HG02852 (cell line): ENCODE data around the gene DEDD.
"Not testable (repeated sequence)": the region's sequence is repeated elsewhere in the genome, so short reads cannot be mapped to it uniquely, and the experiment has no call there.

Source experiments
- ATAC-seq: cut with Tn5 transposase; IDR thresholded peaks from one replicate; pipeline ENCODE4 v1.9.1; 2021; ENCODE audit warnings: mild to moderate bottlenecking, moderate library complexity; ENCODE audit not compliant: unreplicated experiment

Gene DEDD

GRCh38 chr1:161130266-161130665, 2.2 kb downstream of the DEDD start:
- ATAC-seq, result no peak

GRCh38 chr1:161128591-161129420, 3.7 kb downstream of the DEDD start:
- ATAC-seq, result no peak

- no peak for ATAC-seq
These were observed 4.8 kb downstream of the DEDD start for GRCh38 chr1:161127649-161128048.

GRCh38 chr1:161122967-161123366, 9.5 kb downstream of the DEDD start:
- ATAC-seq, result no peak

GRCh38 chr1:161121834-161122233, 10.6 kb downstream of the DEDD start:
- no peak for ATAC-seq

- ATAC-seq, result no peak
These were observed 11.3 kb downstream of the DEDD start for GRCh38 chr1:161121042-161121650.

- ATAC-seq, result peak; percentile 42
These were observed 13.2 kb downstream of the DEDD start for GRCh38 chr1:161119092-161119903.

- peak; percentile 77 for ATAC-seq
These were observed 14.5 kb downstream of the DEDD start, which contains the start of the genes NIT1 and PFDN2 for GRCh38 chr1:161117759-161118581. TSS of gene NIT1 (plus strand) at chr1:161118105. CDS start at chr1:161118177, 72 bp downstream. TSS of gene PFDN2 (minus strand) at chr1:161118037. CDS start at chr1:161118026, 11 bp downstream.

GRCh38 chr1:161115961-161116360, 16.5 kb downstream of the DEDD start:
- not testable (repeated sequence) for ATAC-seq

- ATAC-seq, result no peak
These were observed 17.2 kb downstream of the DEDD start for GRCh38 chr1:161115132-161115711.

- no peak for ATAC-seq
These were observed 17.9 kb downstream of the DEDD start for GRCh38 chr1:161114556-161114955.

GRCh38 chr1:161113915-161114314, 18.6 kb downstream of the DEDD start:
- no peak for ATAC-seq

- ATAC-seq, result no peak
These were observed 20.9 kb downstream of the DEDD start for GRCh38 chr1:161111527-161111926.

GRCh38 chr1:161111117-161111516, 21.4 kb downstream of the DEDD start:
- no peak for ATAC-seq

- no peak for ATAC-seq
These were observed 26.0 kb downstream of the DEDD start for GRCh38 chr1:161106431-161106830.

GRCh38 chr1:161100556-161100955, 31.9 kb downstream of the DEDD start:
- ATAC-seq, result no peak

- no peak for ATAC-seq
These were observed 33.2 kb downstream of the DEDD start for GRCh38 chr1:161099090-161099802.

GRCh38 chr1:161098210-161099068, 34.0 kb downstream of the DEDD start, which contains the start of gene KLHDC9:
TSS of gene KLHDC9 (plus strand) at chr1:161098361. CDS start at chr1:161098536, 175 bp downstream.
- ATAC-seq, result peak; percentile 67
